Panc1 (cell line): Measurements from ENCODE around the gene JUND. TPM values are rescaled to one million over a fixed set of nuclear protein-coding genes. Genes with fewer than 3 reads are reported as not detected.
A peak's percentile ranks its signal among the peaks of the same experiment; 100 is the strongest.

Source experiments
- ATAC-seq: fragments of 200-7000 bp; cut with Tn5 transposase; 2 replicates; pipeline ENCODE4 v1.9.1; 2020; ENCODE audit warnings: mild to moderate bottlenecking, moderate library complexity
- BruUV-seq: library from RNA; stranded (reverse); fragments of 400-500 nt; replicated peaks from 2 replicates; lab custom pipeline; 2021; lab: Mats Ljungman, UMichigan
- CTCF ChIA-PET: fragments of 300-600 bp; sonication (Branson Sonifier 250); formaldehyde crosslinking; loops from one replicate; lab custom pipeline; 2022; ENCODE audit warnings: antibody characterized with exemption; lab: Charles Lee
- POLR2A ChIA-PET: fragments of 300-600 bp; sonication (Branson Sonifier 250); formaldehyde crosslinking; loops from one replicate; lab custom pipeline; 2022; ENCODE audit warnings: antibody characterized with exemption; lab: Charles Lee
- DNase-seq: peaks from one replicate; pipeline ENCODE4 v3.0.0-alpha.2; 2010; ENCODE audit warnings: low read depth, low spot score
- H3K27ac ChIP-seq: 2 replicates; pipeline ENCODE4 v1.5.1; 2011; ENCODE audit warnings: mild to moderate bottlenecking, low read length, inconsistent platforms
- H3K27me3 ChIP-seq: fragments of 200-500 bp; sonication (Bioruptor generic); 2 replicates; pipeline ENCODE4 v1.6.0; 2014; ENCODE audit warnings: low read length, inconsistent platforms; ENCODE audit not compliant: control insufficient read depth, insufficient read depth
- H3K36me3 ChIP-seq: fragments of 200-500 bp; sonication (Bioruptor generic); 2 replicates; pipeline ENCODE4 v1.5.1; 2014; ENCODE audit warnings: inconsistent platforms, mild to moderate bottlenecking, low read length, moderate library complexity; ENCODE audit not compliant: control insufficient read depth, insufficient read depth
- H3K4me1 ChIP-seq: 2 replicates; pipeline ENCODE4 v1.5.1; 2011; ENCODE audit warnings: inconsistent platforms, mild to moderate bottlenecking, low read length, moderate library complexity; ENCODE audit not compliant: control insufficient read depth, insufficient read depth
- H3K4me3 ChIP-seq, 2 experiments: 2 replicates each; pipeline ENCODE4 v1.5.1; 2011 to 2012; ENCODE audit warnings: low read depth in 2 of 2, low read length in 2 of 2, mild to moderate bottlenecking in 2 of 2, inconsistent platforms in 1 of 2, moderate library complexity in 1 of 2
- H3K9me3 ChIP-seq: fragments of 200-500 bp; sonication (Bioruptor generic); 2 replicates; pipeline ENCODE4 v1.5.1; 2014; ENCODE audit warnings: low read depth, mild to moderate bottlenecking, inconsistent platforms, low read length, moderate library complexity; ENCODE audit not compliant: control insufficient read depth, insufficient read depth
- CTCF ChIP-seq: fragments of 450-650 bp; IDR thresholded peaks from 2 replicates; pipeline ENCODE4 v1.5.1; 2017; ENCODE audit warnings: mild to moderate bottlenecking
- POLR2AphosphoS5 ChIP-seq: IDR thresholded peaks from 2 replicates; pipeline ENCODE4 v1.6.1; 2012; ENCODE audit warnings: mild to moderate bottlenecking, low read depth, low read length, moderate library complexity
- REST ChIP-seq, 2 experiments: IDR thresholded peaks; 2 replicates each; pipeline ENCODE4 v1.6.1; 2011 to 2012; ENCODE audit warnings: low read depth in 2 of 2, control low read depth in 1 of 2, low read length in 1 of 2, mild to moderate bottlenecking in 1 of 2, moderate library complexity in 1 of 2; ENCODE audit not compliant: insufficient read depth in 1 of 2
- SIN3A ChIP-seq: IDR thresholded peaks from 2 replicates; pipeline ENCODE4 v1.6.1; 2012; ENCODE audit warnings: low read depth, mild to moderate bottlenecking, low read length, moderate library complexity, borderline replicate concordance; ENCODE audit not compliant: insufficient read depth
- TCF7L2 ChIP-seq: IDR thresholded peaks from 2 replicates; pipeline ENCODE4 v1.6.1; 2011; ENCODE audit warnings: mild to moderate bottlenecking, low read depth, low read length, inconsistent platforms
- in situ Hi-C: cut with HindIII; loops from 2 replicates; pipeline ENCODE4 v1.10.0; 2016; ENCODE audit warnings: low sequenced_read_pairs, low pct_unique_long_range_greater_than_20kb
- intact Hi-C: fragments of 100-400 bp; cut with micrococcal nuclease; formaldehyde crosslinking; loops from one replicate; pipeline ENCODE4 v1.10.0; 2022; ENCODE audit not compliant: unreplicated experiment
- total RNA-seq: library from RNA; stranded (reverse); gene quantifications from one replicate; pipeline ENCODE4 v1.2.1, GENCODE V29; 2021; ENCODE audit not compliant: unreplicated experiment

Gene JUND
- total RNA-seq, 1 experiment from 2014 or later = 130 TPM

GRCh38 chr19:18322318-18322758 lies 40.9 kb upstream of the JUND start:
- Histone ChIP-seq H3K27me3 (no peaks in the 10 kb centered on the region), H3K27ac (peak overlapping the region; percentile 98), H3K36me3 (no peaks in the 10 kb centered on the region; the same call in 1 of the 2 replicates), H3K9me3 (no peaks in the 10 kb centered on the region), H3K4me1 (peaks cover 25% of the 10 kb centered on the region), H3K4me3 (peak overlapping the region; percentile 86 to 92)
- TSS peak; percentile 85 for BruUV-seq
- TF ChIP-seq TCF7L2 (no peak), REST (IDR thresholded peaks at IDR 0.05; ENCODE audit: insufficient read depth in 1 of 2, low read depth in 2 of 2, low read length in 1 of 2) (no peak), CTCF (no peak), POLR2AphosphoS5 (no peak), SIN3A (no peak)
- POLR2A ChIA-PET = interaction anchor here (0.8 to 0.9 kb wide), 3 partner anchors 17 to 42 kb away, joined by 3 to 5 read pairs (median 5); partner anchors contain the start of gene JUND
- CTCF ChIA-PET = interaction anchor here (0.6 to 1.3 kb wide), 3 partner anchors 41 to 91 kb away, joined by 5 to 9 read pairs (median 6); partner anchors contain the start of gene JUND
- DNase-seq (no peak), ATAC-seq (no peak)
- in situ Hi-C loops = no loop called here
- intact Hi-C loops = no loop called here

GRCh38 chr19:18321734-18322102 lies 40.3 kb upstream of the JUND start:
- no peaks in the 10 kb centered on the region for H3K9me3 ChIP-seq
- BruUV-seq = no TSS peak
- H3K4me1 ChIP-seq = peaks cover 25% of the 10 kb centered on the region
- H3K4me3 ChIP-seq = peak overlapping the region; percentile 86 to 92
- in situ Hi-C loops (no loop called here), intact Hi-C loops (loop anchor here (2.0 kb wide), 1 partner anchor 43 kb away; no protein-coding TSS in a partner anchor)
- ChIA-PET CTCF (interaction anchor here (0.6 kb wide), 1 partner anchor 90 kb away, joined by 6 read pairs; no protein-coding TSS in a partner anchor), POLR2A (no interaction called here)
- TF ChIP-seq SIN3A (no peak), TCF7L2 (no peak)
- H3K27me3 ChIP-seq = no peaks in the 10 kb centered on the region
- DNase-seq (no peak), ATAC-seq (no peak)
- H3K27ac ChIP-seq = peak overlapping the region; percentile 98
- no peaks in the 10 kb centered on the region; the same call in 1 of the 2 replicates for H3K36me3 ChIP-seq
